Muscle of arm (tissue), 12 donors: ENCODE measurements around the gene GAL. TPM values are rescaled to one million over a fixed set of nuclear protein-coding genes. Genes with fewer than 3 reads are reported as not detected.

Experiments used
- DNase-seq: peaks from one replicate; pipeline ENCODE4 v3.0.0-alpha.2; 2013
- polyA plus RNA-seq, 12 donors: library from polyadenylated mRNA; unstranded; fragments of 120-200 nt; gene quantifications; one replicate each; pipeline ENCODE4 v1.2.1, GENCODE V29; 2013; ENCODE audit not compliant: insufficient read length in 12 of 12

Gene GAL
- polyA plus RNA-seq, 12 donors, result 0.24 to 15.4 (median 0.48) TPM; not detected in 3

DNA sequence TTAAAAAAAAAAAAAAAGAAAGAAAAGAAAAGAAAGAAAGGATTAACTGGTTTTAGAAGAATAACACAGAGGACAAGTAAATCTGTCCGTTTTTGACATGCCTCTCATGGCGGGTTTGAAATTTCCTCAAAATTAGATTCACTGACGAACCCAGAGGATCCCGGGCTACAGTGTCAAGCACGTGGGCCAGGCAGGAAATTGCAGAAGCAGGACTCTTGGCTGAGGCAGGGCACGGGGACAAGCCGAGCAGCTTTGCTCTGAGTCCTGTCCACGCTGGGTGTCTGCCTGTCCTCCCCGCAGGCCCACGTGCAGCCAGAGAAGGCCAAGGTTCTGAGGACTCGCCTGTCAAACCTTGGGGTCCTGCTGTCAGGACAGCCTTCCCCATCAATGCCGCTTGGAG is 24.7 kb downstream of the GAL start:
- DNase-seq, result no peak

DNA sequence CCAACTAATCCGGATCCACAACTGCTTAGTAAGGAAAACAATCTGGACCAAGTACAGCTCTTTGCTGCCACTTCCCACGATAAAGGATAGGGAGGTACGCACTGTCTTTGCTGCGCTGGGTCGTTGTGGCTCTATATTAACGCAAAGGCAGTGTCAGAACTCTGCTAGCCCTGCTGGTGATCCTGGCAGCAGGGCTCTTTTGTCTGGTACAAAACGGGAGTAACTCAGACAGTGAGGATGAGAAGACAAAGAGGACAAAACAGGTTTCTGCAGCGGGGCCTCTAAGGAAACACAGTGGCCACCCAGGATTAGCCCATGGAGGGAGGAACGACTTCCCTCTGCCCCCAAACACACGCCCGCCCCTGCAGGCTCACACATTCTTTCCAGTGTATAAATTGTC is 26.1 kb downstream of the GAL start:
- no peak for DNase-seq

DNA sequence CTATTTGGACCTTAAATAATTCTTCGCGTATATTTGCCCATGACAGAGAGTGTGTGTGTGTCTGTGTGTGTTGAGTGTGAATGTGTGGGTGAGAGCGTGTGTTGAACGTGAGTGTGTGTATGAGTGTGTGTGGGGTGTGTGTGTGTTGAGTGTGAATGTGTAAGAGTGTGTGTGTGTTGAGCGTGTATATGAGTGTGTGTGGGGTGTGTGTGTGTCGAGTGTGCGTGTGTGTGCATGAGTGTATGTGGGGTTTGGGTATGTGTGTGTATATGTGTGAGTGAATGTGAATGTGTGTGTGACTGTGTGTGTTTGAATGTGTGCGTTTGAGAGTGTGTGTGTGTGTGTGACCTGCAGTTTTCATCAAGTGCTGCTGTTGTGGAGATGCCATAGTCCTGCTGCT is 26.8 kb downstream of the GAL start:
- no peak for DNase-seq

DNA sequence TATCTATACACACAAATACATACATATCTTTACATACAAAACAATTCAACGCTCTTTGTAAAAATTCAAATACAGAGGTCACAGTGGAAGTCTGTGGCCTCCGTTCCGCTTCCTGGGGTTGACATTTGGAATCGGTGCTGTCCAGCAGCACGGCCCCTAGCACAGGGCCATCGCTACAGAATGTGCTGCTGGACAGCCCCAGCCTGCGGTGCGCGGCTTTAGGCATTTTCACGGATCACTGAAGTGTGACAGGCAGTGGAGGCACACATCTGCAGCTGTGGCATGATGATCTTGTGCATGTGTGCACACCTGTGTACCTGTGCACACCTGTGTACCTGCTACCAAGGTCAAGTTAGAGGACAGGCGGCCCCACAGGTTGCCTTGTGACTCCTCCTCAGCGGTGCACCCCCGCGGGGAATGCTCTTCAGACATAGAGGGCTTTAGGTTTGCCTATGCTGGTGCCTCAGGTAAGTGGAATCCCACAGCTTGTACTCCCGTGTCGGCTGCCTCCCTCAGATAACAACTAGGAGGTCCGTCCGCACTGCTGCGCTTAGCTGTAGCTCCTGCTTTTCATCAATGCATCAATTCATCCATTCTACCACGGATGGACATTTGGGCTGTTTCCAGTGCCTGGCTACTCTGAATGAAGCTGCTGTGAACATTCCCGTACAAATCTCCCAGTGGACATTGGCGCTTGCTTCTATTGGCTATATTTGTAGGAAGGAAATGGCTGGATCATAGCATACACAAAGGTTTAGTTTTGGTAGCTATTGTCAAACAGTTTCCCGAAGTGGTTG is 29.9 kb downstream of the GAL start:
- no peak for DNase-seq

DNA sequence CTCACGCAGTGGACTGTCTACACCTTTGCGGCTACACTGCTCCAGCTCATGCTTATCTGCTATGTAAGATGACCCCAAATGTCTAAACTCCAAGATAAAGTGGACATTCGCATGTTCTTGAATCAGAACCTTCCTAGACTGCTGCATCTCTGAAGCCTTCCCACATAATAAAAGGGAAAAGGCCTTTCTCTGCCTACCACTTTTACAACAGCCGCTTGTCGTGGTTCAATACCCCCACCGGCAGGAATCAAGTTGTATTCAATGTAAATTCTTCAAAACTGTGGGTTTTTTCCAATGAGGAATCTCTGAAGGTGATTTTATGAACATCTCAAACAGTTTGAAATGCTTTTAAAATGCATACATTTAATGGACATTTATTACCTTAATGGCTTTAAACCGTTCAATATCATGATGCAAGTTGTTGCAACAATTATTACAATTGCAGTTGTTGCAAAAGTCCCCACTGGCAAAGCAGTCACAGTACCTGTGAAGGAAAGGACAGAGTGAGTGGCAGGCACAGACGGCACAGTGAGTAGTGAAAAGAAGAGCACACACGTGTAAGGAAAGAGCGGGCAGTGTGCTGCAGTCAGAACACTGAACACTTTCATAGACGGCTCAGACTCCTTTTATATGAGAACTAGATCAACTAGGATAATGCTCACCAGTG is 31.2 kb downstream of the GAL start:
- no peak for DNase-seq

DNA sequence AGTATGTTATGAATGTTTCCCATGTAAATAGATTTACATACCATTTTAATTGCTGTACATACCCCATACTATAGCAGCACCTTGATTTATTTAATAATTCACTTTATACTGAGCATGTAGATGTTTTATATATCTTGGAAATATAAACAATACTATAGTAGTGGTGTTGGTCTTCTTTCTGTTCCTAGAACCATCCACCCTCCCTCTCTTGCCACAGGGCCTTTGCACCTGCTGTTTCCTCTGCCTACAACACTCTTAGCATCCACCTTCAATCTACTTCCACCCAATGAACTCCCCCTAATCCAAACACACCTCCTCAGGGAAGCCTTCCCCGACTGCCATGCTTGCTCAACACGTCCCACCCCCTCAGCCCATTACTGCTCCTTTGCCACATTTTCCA is 36.7 kb downstream of the GAL start:
- DNase-seq, result no peak

DNA sequence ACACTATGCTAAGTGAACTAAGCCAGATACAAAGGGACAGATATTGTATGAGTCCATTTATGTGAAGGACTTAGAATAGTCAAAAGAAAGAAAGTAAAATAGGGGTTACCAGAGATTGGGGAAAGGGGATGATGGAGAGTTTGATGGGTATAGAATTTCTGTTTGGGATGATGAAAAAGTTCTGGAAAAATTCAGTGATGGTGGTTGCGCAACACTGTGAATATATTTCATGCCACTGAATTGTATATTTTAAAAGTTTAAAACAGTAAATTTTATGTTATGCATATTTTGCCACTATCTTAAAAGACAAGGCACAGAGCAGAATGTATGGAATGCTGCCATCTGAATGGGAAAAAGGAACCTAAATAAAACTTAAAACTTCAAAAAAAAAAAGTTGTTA is 37.8 kb downstream of the GAL start:
- DNase-seq, result no peak

DNA sequence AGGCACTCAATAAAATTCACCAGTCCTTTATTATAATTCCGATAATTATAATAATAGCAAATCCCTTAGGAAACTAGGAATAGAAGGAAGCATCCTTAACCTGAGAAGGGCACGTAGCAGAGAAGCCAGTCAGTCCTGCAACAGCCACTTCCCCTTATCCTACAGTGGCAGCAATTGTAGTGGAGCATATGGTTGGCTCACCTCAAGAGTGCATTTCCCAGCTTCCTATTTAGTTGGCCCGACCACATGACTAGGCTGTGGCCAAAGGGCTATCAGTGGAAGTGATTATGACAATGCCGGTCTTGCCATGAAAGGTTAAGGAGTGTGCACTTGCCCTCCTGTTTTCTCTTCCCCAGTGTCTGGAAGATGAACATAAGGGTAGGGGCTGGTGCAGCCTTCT is 39.9 kb downstream of the GAL start:
- DNase-seq, result no peak

DNA sequence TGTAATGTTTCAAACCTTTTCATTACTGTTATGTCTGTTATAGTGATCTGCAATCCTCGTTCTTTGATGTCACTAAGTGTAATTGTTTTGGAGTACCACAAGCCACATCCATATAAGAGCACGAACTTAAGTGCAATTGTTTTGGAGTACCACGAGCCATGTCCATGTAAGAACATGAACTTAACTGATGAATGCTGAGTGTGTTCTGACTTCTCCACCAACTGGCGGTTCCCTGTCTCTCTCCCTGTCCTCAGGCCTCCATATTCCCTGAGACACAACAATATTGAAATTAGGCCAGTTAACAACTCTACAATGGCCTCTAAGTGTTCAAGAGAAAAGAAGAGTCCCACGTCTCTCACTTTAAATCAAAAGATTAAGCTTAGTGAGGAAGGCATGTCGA is 43.4 kb downstream of the GAL start:
- no peak for DNase-seq

DNA sequence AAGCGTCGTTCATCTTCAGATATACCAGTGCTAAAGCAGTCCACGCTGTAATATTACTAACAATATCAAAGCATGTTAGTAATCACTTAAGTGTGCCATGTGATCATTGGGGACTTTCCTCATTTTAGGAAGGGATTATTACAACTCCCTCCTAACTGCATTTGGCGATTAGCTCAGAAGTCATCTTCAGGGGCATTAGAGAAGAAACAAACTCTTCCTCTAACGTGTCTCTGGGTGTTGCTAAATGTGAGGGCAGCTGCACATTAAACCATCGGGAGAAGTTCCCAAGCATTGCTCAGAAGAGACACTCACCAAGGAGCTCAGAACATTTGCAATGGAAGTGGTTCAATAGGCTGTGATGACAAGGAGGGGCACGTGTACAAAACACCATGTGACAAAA is 49.8 kb downstream of the GAL start:
- no peak for DNase-seq

DNA sequence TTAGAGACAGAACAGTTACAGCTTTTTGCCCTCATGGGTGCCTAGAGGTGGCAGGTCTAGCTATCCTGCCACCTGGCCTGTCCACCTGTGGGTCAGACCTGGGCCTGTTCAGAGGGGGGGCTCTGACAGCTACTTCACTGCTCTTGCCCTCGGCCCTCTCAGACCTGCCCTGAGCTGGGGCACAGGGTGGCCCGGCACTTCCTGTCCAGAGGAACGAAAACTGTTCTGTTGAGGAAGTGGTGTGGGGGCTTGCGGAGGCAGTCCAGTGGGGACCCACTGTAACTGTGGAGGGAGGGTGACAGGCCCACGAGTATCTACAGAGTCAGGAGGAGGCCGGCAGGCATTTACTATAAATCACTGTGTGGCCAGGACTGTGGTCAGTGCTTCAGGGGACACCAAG is 50.8 kb downstream of the GAL start:
- no peak for DNase-seq

DNA sequence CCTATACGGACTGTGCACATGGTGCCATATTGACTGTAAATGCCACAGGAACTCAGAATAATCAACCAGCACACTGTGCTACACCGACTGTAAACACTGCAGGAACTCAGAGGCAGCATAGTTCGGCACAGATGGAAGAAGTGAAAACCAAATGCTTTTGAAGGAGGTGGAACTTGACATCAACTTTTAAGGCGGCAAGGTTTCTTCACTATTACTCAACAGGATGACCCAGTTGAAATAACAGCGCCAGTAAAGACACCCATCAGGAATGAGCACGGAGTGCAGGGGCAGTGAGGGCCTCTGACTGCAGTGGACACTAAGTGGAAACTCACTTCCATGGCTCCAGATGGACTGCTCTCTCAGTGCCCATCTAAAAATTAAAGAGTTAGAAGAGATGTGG is 51.3 kb downstream of the GAL start:
- no peak for DNase-seq

Other genes with a start within 250 kb of the GAL start
- 10 to 100 TPM in 11 of 12 donors, not detected in 1; 49.0 to 96.1 (median 68.0) TPM for gene PPP6R3, start 223.8 kb upstream of the GAL start, polyA plus RNA-seq
- gene TESMIN, start 67.0 kb downstream of the GAL start, polyA plus RNA-seq, result 1 to 10 TPM in 3 of 12 donors, under 1 TPM in 7, not detected in 2; 0.16 to 2.8 (median 0.58) TPM
- gene CPT1A, start 157.4 kb downstream of the GAL start, polyA plus RNA-seq, result 10 to 100 TPM in 8 of 12 donors, 1 to 10 TPM in 3, not detected in 1; 7.9 to 20.6 (median 10.9) TPM
- 10 to 100 TPM in 11 of 12 donors, not detected in 1; 31.4 to 49.1 (median 44.6) TPM for gene MRPL21, start 219.3 kb downstream of the GAL start, polyA plus RNA-seq
- gene IGHMBP2, start 219.3 kb downstream of the GAL start, polyA plus RNA-seq, result 10 to 100 TPM in 7 of 12 donors, 1 to 10 TPM in 4, not detected in 1; 9.5 to 16.8 (median 11.8) TPM